T-helper 2 cell (primary cell): ENCODE results near the gene OR6K2.

Experiments
- DNase-seq, 5 experiments: peaks; one replicate each; pipeline versions ENCODE4 v3.0.0 to v3.0.0-alpha.2; 2012 to 2022

The OR6K2 gene

GRCh38 chr1:158685085-158685484, 15.4 kb downstream of the OR6K2 start:
- DNase-seq: no peak

- no peak for DNase-seq
Measured at GRCh38 chr1:158681606-158682005, 18.8 kb downstream of the OR6K2 start.

DNA sequence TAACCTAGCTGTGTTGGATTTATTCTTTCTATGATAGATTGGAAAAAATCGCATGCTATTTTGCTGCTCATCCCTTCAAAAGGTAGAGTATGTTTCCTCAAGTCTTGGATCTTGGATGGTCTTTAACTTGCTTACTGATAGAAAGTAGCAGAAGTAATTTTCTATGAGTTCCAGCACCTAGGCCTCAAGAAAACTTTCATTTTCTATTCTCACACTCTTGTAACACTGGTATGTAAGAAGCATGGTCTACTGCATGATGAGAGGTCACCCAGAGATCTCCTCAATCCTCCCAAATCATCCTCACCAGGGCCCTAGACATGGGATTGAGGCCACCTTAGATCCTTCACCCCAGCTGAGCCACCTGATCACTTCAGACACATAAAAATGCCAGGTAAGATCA, 21.2 kb downstream of the OR6K2 start:
- no peak for DNase-seq

DNA sequence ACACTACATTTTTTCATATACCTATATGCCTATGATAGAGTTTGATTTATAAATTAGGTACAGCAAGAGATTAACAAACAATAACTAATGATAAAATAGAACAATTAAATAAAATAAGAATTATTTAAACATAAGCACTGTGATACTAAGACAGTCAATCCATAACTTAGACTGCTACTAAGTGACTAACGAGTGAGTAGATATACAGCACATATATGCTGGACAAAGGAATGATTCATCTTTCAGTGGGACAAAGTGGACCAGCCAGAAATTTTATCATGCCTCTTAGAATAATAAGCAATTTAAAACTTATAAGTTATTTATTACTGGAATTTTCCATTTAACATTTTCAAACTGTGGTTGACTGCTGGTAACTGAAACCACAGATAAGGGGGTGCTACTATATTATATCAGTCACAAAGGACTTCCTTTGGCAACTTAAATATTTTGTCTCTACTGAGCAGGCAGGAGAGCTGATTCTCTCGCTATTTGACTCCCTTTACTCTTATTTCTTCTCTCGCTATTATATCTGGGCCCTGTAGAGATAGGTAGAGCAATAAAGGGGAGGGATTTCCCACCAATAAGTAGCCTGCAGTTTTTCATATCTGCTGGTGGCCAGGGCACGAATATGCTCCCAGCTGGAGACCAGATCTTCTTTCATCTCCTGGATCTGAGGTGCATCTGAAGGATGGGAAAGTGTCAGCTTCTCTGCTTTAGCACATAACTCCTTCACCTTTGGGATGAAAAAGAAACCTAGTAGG, 24.7 kb downstream of the OR6K2 start:
- DNase-seq: peak in 1 of 5 experiments; percentile 36

- DNase-seq: no peak
Measured at GRCh38 chr1:158674302-158674701, 26.1 kb downstream of the OR6K2 start.

- no peak for DNase-seq
Measured at GRCh38 chr1:158666037-158666436, 34.4 kb downstream of the OR6K2 start.

DNA sequence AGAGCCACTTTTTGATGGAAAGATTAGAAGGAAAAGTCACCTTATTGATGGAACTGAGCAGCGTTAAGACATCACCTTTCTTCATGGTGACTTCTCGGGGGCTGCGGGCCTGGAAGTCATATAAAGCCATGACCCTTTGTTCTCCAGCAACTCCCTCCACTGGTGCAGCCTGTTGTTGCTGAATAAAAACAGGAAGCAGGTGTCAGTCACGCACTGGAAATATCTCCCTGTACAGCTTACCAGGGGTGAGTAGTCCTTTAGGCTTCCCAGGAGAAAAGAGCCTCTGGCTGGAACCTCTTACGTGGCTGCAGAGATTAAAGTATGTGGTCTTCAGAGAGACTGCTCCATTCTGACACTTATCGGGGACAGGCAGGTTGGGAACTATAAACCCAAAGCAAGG, 45.9 kb downstream of the OR6K2 start:
- no peak for DNase-seq

- DNase-seq: no peak
Measured at GRCh38 chr1:158654086-158654485, 46.4 kb downstream of the OR6K2 start.

GRCh38 chr1:158652721-158653334, 47.6 kb downstream of the OR6K2 start:
- no peak for DNase-seq
